Measurements from ENCODE around the gene KCNJ1. TPM values are rescaled to one million over a fixed set of nuclear protein-coding genes. Genes with fewer than 3 reads are reported as not detected.

Gene KCNJ1
- total and polyA plus RNA-seq, 2 experiments from 2014 or later: 0.16 TPM; not detected in 1

- TF ChIP-seq ZNF462 (CRISPR knock-in tag; IDR thresholded peaks at IDR 0.05): no peak
- TF ChIP-seq CTCF (conservative IDR thresholded peaks at IDR 0.05; ENCODE audit: low read depth in 2 of 2): no peak
- no peak for TF ChIP-seq NANOG (IDR thresholded peaks at IDR 0.05; ENCODE audit: borderline replicate concordance)
These were observed 49.0 kb upstream of the KCNJ1 start (continued) for GRCh38 chr11:128916037-128916572.

GRCh38 chr11:128915149-128915521 is 48.0 kb upstream of the KCNJ1 start:
- no peak for ATAC-seq
- H3K4me1 ChIP-seq (ENCODE audit: insufficient read depth): no peaks in the 10 kb centered on the region
- H3K36me3 Mint-ChIP-seq (ENCODE audit: low read depth): no peaks in the 10 kb centered on the region; the same call in 2 of the 3 replicates
- DNase-seq (ENCODE audit: low spot score): no peak
- no peak overlapping the region for H3K4me2 ChIP-seq
- H3K4me1 Mint-ChIP-seq: no peaks in the 10 kb centered on the region; the same call in 2 of the 3 replicates
- no peaks in the 10 kb centered on the region for H3K9me2 ChIP-seq (ENCODE audit: insufficient read depth)
- H3K27ac Mint-ChIP-seq: no peak overlapping the region
- H3K36me3 ChIP-seq (ENCODE audit: insufficient read depth): no peaks in the 10 kb centered on the region
- H3K9me3 Mint-ChIP-seq: peaks cover 4% of the 10 kb centered on the region; the same call in 2 of the 3 replicates
- H3K79me2 ChIP-seq (replicated peaks; ENCODE audit: insufficient read depth): no peaks in the 10 kb centered on the region
- no peak overlapping the region for H3K27ac ChIP-seq (ENCODE audit: low read depth)
- H3F3A ChIP-seq (replicated peaks; ENCODE audit: low read depth): no peaks in the 10 kb centered on the region
- peaks cover 3% of the 10 kb centered on the region; the same call in 1 of the 2 replicates for H3K27me3 ChIP-seq (ENCODE audit: insufficient read depth)
- H3K4me3 Mint-ChIP-seq: no peak overlapping the region
- H3K27me3 Mint-ChIP-seq (ENCODE audit: insufficient read depth, low read depth, poor library complexity): peaks cover 11% of the 10 kb centered on the region
- H4K20me1 ChIP-seq (replicated peaks; ENCODE audit: insufficient read depth): no peaks in the 10 kb centered on the region
- H3K4me3 ChIP-seq: no peak overlapping the region
- H2AFZ ChIP-seq: no peak overlapping the region
- TF ChIP-seq ZNF114 (CRISPR knock-in tag; IDR thresholded peaks at IDR 0.05) (no peak), NANOG (IDR thresholded peaks at IDR 0.05; ENCODE audit: borderline replicate concordance) (no peak), ZNF462 (CRISPR knock-in tag; IDR thresholded peaks at IDR 0.05) (no peak), EZH2 (IDR thresholded peaks at IDR 0.05; ENCODE audit: low read depth, unreplicated experiment) (no peak), EZH2phosphoT487 (IDR thresholded peaks at IDR 0.05; ENCODE audit: unreplicated experiment) (no peak), JUNB (IDR thresholded peaks at IDR 0.05; ENCODE audit: unreplicated experiment) (no peak), STAT1 (IDR thresholded peaks at IDR 0.05; ENCODE audit: unreplicated experiment) (no peak)

All from GM23338 (cell line).